Lung (tissue), 12 donors: Measurements from ENCODE around the gene SMTN. TPM values are rescaled to one million over a fixed set of nuclear protein-coding genes. Genes with fewer than 3 reads are reported as not detected.

Experiments
- ATAC-seq: fragments of 200-7000 bp; cut with Tn5 transposase; one replicate; pipeline ENCODE4 v1.9.1; 2020; ENCODE audit warnings: moderate number of reproducible peaks; ENCODE audit not compliant: insufficient read depth, low FRiP score
- DNase-seq, 3 donors: peaks; one replicate each; pipeline ENCODE4 v3.0.0-alpha.2; 2013 to 2017
- H3K27ac ChIP-seq, 2 donors: one replicate each; pipeline ENCODE4 v1.5.1; 2013; ENCODE audit warnings: mild to moderate bottlenecking in 2 of 2, moderate library complexity in 2 of 2, control low read depth in 1 of 2, inconsistent platforms in 1 of 2, low read depth in 1 of 2, low read length in 1 of 2
- H3K27me3 ChIP-seq, 3 donors: one replicate each; pipeline ENCODE4 v1.5.1; 2013; ENCODE audit warnings: low read length in 2 of 3; ENCODE audit not compliant: control insufficient read depth in 3 of 3, insufficient read depth in 3 of 3
- H3K36me3 ChIP-seq, 4 donors: one replicate each; pipeline ENCODE4 v1.5.1; 2013; ENCODE audit warnings: low read length in 4 of 4, mild to moderate bottlenecking in 1 of 4, moderate library complexity in 1 of 4; ENCODE audit not compliant: control insufficient read depth in 4 of 4, insufficient read depth in 4 of 4
- H3K4me1 ChIP-seq, 5 donors: one replicate each; pipeline ENCODE4 v1.5.1; 2013; ENCODE audit warnings: low read length in 5 of 5, mild to moderate bottlenecking in 2 of 5, moderate library complexity in 1 of 5; ENCODE audit not compliant: control insufficient read depth in 5 of 5, insufficient read depth in 5 of 5
- H3K4me3 ChIP-seq: one replicate; pipeline ENCODE4 v1.5.1; 2013; ENCODE audit warnings: mild to moderate bottlenecking, control low read depth, moderate library complexity
- H3K9ac ChIP-seq, 2 donors: one replicate each; pipeline ENCODE4 v1.5.1; 2013; ENCODE audit warnings: low read length in 2 of 2, control low read depth in 1 of 2; ENCODE audit not compliant: insufficient read depth in 1 of 2
- H3K9me3 ChIP-seq, 4 donors: one replicate each; pipeline ENCODE4 v1.5.1; 2013; ENCODE audit warnings: low read length in 3 of 4, mild to moderate bottlenecking in 1 of 4, moderate library complexity in 1 of 4; ENCODE audit not compliant: control insufficient read depth in 4 of 4, insufficient read depth in 3 of 4
- CTCF ChIP-seq: IDR thresholded peaks from 2 replicates; pipeline ENCODE4 v1.5.1; 2012; ENCODE audit warnings: mild to moderate bottlenecking; ENCODE audit errors: control extremely low read depth, extremely low read depth
- WGBS, 2 donors: extraction: QIAGEN DNeasy Blood & Tissue Kit; methylation state at CpG; one replicate each; pipeline ENCODE4 v1.1.7; 2013; 5-methylcytosine and 5-hydroxymethylcytosine counted together
- polyA plus RNA-seq, 2 donors: library from polyadenylated mRNA; stranded (reverse); fragments of 200-250 nt; gene quantifications; one replicate each; pipeline ENCODE4 v1.2.1, GENCODE V29; 2013
- total RNA-seq, 2 donors: library from RNA; depleted of rRNA in 1 of 2; stranded (reverse); fragments of >200 nt in 1 of 2; gene quantifications; one replicate each; pipeline ENCODE4 v1.2.1, GENCODE V29; 2014 to 2021
- donor health status: control.
- donor health status: control.
- donor health status: Bipolar disorder and iron deficiency.
- donor health status: healthy.
- donor health status: DM: yes; HTN: yes; CAD: no.

The SMTN gene
- total and polyA plus RNA-seq, 4 donors = 30.8 to 101 (median 64.7) TPM

GRCh38 chr22:31142285-31142684 is 61.2 kb downstream of the SMTN start:
- Histone ChIP-seq H3K4me1 (no peaks in the 10 kb centered on the region), H3K4me3 (no peak overlapping the region), H3K36me3 (no peaks in the 10 kb centered on the region), H3K9me3 (no peaks in the 10 kb centered on the region), H3K27me3 (peaks cover 0 to 3% (median 0%) of the 10 kb centered on the region in 3 donors), H3K27ac (no peak overlapping the region), H3K9ac (no peak overlapping the region)
- DNase-seq (no peak), ATAC-seq (no peak)
- WGBS, 2 donors = 84 to 88% methylated on average over 4 of the region's 4 CpGs
- TF ChIP-seq CTCF = no peak

DNA sequence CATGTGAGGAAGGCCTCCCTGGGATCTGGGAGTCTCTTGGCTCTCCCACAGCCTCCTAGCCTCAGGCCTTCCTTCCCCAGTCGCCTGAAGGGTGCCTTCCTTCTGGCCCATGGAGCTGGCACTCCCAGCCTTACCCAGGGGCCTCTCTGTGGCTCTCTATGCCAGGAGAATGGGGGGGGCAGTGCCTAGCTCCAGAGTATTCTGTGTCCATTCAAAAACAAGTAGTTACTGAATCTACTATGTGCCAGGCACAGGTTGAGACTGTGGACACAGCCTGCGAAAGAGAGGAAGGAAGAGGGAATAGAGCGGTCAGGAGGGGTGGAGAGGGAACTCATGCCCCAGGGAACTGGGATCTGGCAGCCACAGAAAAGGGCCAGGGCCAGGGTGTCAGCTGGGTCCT is 61.9 kb downstream of the SMTN start:
- no peaks in the 10 kb centered on the region for H3K4me1 ChIP-seq
- no peak overlapping the region for H3K4me3 ChIP-seq
- H3K27ac ChIP-seq = no peak overlapping the region
- ATAC-seq = no peak
- DNase-seq = no peak
- no peaks in the 10 kb centered on the region for H3K36me3 ChIP-seq
- H3K27me3 ChIP-seq = peaks cover 0 to 3% (median 0%) of the 10 kb centered on the region in 3 donors
- 56 to 63% methylated on average over 3 of the region's 3 CpGs for WGBS, 2 donors
- no peak overlapping the region for H3K9ac ChIP-seq
- H3K9me3 ChIP-seq = no peaks in the 10 kb centered on the region
- TF ChIP-seq CTCF = no peak

DNA sequence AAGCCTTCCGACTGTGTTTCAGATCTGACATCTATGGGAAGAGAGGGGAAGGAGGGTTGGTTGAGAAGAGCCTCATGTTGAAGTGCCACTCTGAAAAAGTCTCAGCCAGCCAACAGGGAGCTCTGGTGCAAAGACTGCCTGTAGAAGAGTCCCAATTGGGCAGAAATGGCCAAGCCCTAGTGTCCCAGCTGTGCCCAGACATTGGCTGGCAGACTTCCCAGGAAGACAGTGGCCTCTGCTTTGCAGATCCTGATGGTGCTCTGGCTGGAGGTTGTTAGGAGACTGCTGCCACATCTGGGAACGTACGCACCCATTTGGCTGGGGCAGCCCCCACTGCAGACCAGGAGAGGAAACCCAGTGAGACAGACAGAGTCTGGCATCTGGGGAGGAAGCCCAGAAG is 62.4 kb downstream of the SMTN start:
- no peaks in the 10 kb centered on the region for H3K9me3 ChIP-seq
- no peak overlapping the region for H3K4me3 ChIP-seq
- H3K27ac ChIP-seq = no peak overlapping the region
- DNase-seq (no peak), ATAC-seq (no peak)
- WGBS, 2 donors = 73 to 74% methylated on average over 3 of the region's 3 CpGs
- no peak overlapping the region for H3K9ac ChIP-seq
- H3K36me3 ChIP-seq = no peaks in the 10 kb centered on the region
- TF ChIP-seq CTCF = no peak
- H3K4me1 ChIP-seq = peaks cover 0 to 2% (median 0%) of the 10 kb centered on the region in 5 donors
- H3K27me3 ChIP-seq = peaks cover 0 to 3% (median 0%) of the 10 kb centered on the region in 3 donors

- no peaks in the 10 kb centered on the region for H3K9me3 ChIP-seq
- H3K36me3 ChIP-seq = no peaks in the 10 kb centered on the region
- H3K9ac ChIP-seq = no peak overlapping the region
- H3K27ac ChIP-seq = no peak overlapping the region
- TF ChIP-seq CTCF = no peak
- H3K27me3 ChIP-seq = peaks cover 0 to under 1% (median 0%) of the 10 kb centered on the region in 3 donors
- ATAC-seq (no peak), DNase-seq (no peak)
- no peak overlapping the region for H3K4me3 ChIP-seq
- H3K4me1 ChIP-seq = peaks cover 0 to 3% (median 0%) of the 10 kb centered on the region in 5 donors
These were observed 63.1 kb downstream of the SMTN start for GRCh38 chr22:31144223-31144622.
